Vagina (tissue), 2 donors: ENCODE data around the gene NYNRIN. TPM values are rescaled to one million over a fixed set of nuclear protein-coding genes. Genes with fewer than 3 reads are reported as not detected.

ENCODE experiments used
- DNase-seq, 2 donors: peaks; one replicate each; pipeline ENCODE4 v3.0.0-alpha.2; 2017; ENCODE audit errors: extremely low spot score in 2 of 2
- H3K27ac ChIP-seq: fragments of 200-600 bp; sonication (generic); one replicate; pipeline ENCODE4 v1.5.1; 2019
- H3K27me3 ChIP-seq: fragments of 200-600 bp; sonication (generic); one replicate; pipeline ENCODE4 v1.5.1; 2019
- H3K36me3 ChIP-seq, 2 donors: fragments of 200-600 bp; sonication (generic); one replicate each; pipeline ENCODE4 v1.5.1; 2017 to 2019
- H3K4me1 ChIP-seq: fragments of 200-600 bp; sonication (generic); one replicate; pipeline ENCODE4 v1.5.1; 2019
- H3K4me3 ChIP-seq, 2 donors: fragments of 200-600 bp; sonication (generic); 1 replicate in 1 of 2; 2 replicates in 1 of 2; pipeline ENCODE4 v1.5.1; 2016 to 2019
- H3K9me3 ChIP-seq: fragments of 200-600 bp; sonication (generic); one replicate; pipeline ENCODE4 v1.5.1; 2019
- CTCF ChIP-seq, 3 experiments: fragments of 450-650 bp in 2 of 3; fragments of 200-600 bp in 1 of 3; sonication (generic) in 1 of 3; IDR thresholded peaks; one replicate each; pipeline ENCODE4 v1.5.1; 2017 to 2019; ENCODE audit warnings: antibody characterized with exemption in 3 of 3, mild to moderate bottlenecking in 2 of 3, moderate library complexity in 2 of 3
- POLR2A ChIP-seq, 2 donors: fragments of 450-650 bp; IDR thresholded peaks; one replicate each; pipeline ENCODE4 v1.6.1; 2017; ENCODE audit warnings: antibody characterized with exemption in 2 of 2, mild to moderate bottlenecking in 2 of 2, moderate library complexity in 2 of 2
- POLR2AphosphoS5 ChIP-seq, 2 donors: sonication (generic); formaldehyde crosslinking; IDR thresholded peaks; one replicate each; pipeline ENCODE4 v1.9.0; 2017; ENCODE audit warnings: antibody characterized with exemption in 2 of 2, mild to moderate bottlenecking in 2 of 2, low read depth in 1 of 2; ENCODE audit not compliant: insufficient read depth in 1 of 2
- intact Hi-C: fragments of 100-400 bp; cut with DNase I; formaldehyde crosslinking; loops from one replicate; pipeline ENCODE4 v1.15.1; 2023
- total RNA-seq: library from RNA; depleted of rRNA; stranded (reverse); fragments of >200 nt; gene quantifications from one replicate; pipeline ENCODE4 v1.2.3, GENCODE V29; 2016

NYNRIN gene
- total RNA-seq, 1 donor from 2014 or later: 14.7 TPM

DNA sequence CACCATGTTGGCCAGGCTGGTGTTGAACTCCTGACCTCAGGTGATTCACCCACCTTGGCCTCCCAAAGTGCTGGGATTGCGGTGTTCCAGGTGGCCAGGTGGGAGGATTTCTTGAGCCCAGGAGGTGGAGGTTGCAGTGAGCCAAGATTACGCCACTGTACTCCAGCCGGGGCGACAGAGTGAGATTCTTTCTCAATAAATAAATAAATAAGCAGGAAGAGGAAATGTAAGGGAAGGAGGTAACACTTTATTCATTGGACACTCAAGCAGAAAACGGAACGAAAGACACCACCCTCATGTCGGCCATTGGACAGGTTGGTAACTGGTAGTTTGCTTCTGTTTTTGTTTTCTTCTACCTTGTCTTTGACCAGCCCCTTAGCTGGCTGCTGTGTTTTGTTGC lies 43.8 kb upstream of the NYNRIN start:
- H3K27ac ChIP-seq: peak overlapping the region; percentile 81
- H3K36me3 ChIP-seq: no peaks in the 10 kb centered on the region
- no peaks in the 10 kb centered on the region for H3K27me3 ChIP-seq
- H3K4me3 ChIP-seq: no peak overlapping the region
- no peak for DNase-seq
- H3K4me1 ChIP-seq: no peaks in the 10 kb centered on the region
- TF ChIP-seq CTCF (IDR thresholded peaks at IDR 0.05): no peak
- TF ChIP-seq POLR2A (IDR thresholded peaks at IDR 0.05): no peak
- no peak for TF ChIP-seq POLR2AphosphoS5 (IDR thresholded peaks at IDR 0.05; ENCODE audit: insufficient read depth in 1 of 2, low read depth in 1 of 2)
- H3K9me3 ChIP-seq: no peaks in the 10 kb centered on the region
- intact Hi-C loops: no loop called here

DNA sequence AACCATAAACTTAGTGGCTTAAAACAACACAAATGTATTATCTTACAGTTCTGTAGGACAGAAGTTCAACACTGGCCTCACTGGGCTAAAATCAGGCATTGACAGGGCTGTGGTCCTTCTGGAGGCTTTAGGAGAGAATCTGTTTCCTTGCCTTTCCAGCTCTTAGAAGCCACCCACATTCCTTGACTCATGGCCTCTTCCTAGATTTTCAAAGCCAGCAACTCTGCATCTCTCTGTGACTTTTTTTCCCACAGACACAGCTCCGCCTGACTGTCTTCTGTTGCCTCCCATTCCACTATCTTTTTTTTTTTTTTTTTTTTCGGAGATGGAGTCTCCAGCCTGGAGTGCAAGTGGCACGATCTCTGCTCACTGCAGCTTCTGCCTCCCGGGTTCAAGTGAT lies 42.6 kb upstream of the NYNRIN start:
- DNase-seq: no peak
- intact Hi-C loops: no loop called here
- TF ChIP-seq POLR2AphosphoS5 (IDR thresholded peaks at IDR 0.05; ENCODE audit: insufficient read depth in 1 of 2, low read depth in 1 of 2): no peak
- TF ChIP-seq CTCF (IDR thresholded peaks at IDR 0.05): no peak
- TF ChIP-seq POLR2A (IDR thresholded peaks at IDR 0.05): no peak
- no peaks in the 10 kb centered on the region for H3K36me3 ChIP-seq
- no peak overlapping the region for H3K27ac ChIP-seq
- no peaks in the 10 kb centered on the region for H3K9me3 ChIP-seq
- no peak overlapping the region for H3K4me3 ChIP-seq
- no peaks in the 10 kb centered on the region for H3K4me1 ChIP-seq
- H3K27me3 ChIP-seq: no peaks in the 10 kb centered on the region

- Histone ChIP-seq H3K27me3 (no peaks in the 10 kb centered on the region), H3K9me3 (no peaks in the 10 kb centered on the region), H3K27ac (no peak overlapping the region), H3K36me3 (no peaks in the 10 kb centered on the region), H3K4me1 (peaks cover 2% of the 10 kb centered on the region), H3K4me3 (no peak overlapping the region)
- intact Hi-C loops: no loop called here
- TF ChIP-seq POLR2A (IDR thresholded peaks at IDR 0.05): no peak
- TF ChIP-seq CTCF (IDR thresholded peaks at IDR 0.05): no peak
- no peak for TF ChIP-seq POLR2AphosphoS5 (IDR thresholded peaks at IDR 0.05; ENCODE audit: insufficient read depth in 1 of 2, low read depth in 1 of 2)
- no peak for DNase-seq
These were observed 38.5 kb upstream of the NYNRIN start for GRCh38 chr14:24360281-24360680.

- intact Hi-C loops: no loop called here
- H3K4me1 ChIP-seq: peaks cover 10% of the 10 kb centered on the region
- no peak overlapping the region for H3K27ac ChIP-seq
- H3K4me3 ChIP-seq: no peak overlapping the region
- no peaks in the 10 kb centered on the region for H3K27me3 ChIP-seq
- H3K9me3 ChIP-seq: no peaks in the 10 kb centered on the region
- TF ChIP-seq POLR2AphosphoS5 (IDR thresholded peaks at IDR 0.05; ENCODE audit: insufficient read depth in 1 of 2, low read depth in 1 of 2) (no peak), POLR2A (IDR thresholded peaks at IDR 0.05) (no peak), CTCF (IDR thresholded peaks at IDR 0.05) (no peak)
- no peak for DNase-seq
- H3K36me3 ChIP-seq: no peaks in the 10 kb centered on the region
These were observed 37.5 kb upstream of the NYNRIN start for GRCh38 chr14:24361326-24361725.

DNA sequence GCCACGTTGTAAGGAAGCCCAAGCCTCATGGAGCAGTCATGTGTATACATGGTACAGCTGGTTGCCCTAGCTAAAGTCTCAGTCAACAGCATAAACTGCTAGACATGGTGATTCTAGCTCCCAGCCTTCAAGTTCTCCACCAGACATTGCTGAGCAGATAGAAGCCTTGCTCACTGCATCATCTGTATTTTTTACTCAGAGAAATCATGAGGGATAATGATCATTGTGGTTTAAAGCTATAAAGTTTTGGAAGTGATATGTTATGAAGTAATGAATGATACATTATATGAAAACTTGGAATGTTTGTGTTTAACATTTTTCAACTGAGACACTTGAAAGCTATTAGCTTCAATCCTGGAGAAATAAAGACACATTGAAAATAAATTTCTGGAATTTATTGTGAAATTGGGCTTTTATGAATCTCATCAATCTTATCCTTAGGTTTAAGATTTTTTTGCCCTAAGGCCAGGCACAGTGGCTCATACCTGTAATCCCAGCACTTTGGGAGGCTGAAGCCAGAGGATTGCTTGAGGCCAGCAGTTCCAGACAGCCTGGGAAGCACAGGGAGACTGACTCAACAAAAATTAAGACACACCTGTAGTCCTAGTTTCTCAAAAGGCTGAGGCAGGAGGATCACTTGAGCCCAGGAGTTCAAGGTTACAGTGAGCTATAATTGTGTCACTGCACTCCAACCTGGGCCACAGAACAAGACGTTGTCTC lies 36.4 kb upstream of the NYNRIN start:
- DNase-seq: no peak
- no peak overlapping the region for H3K4me3 ChIP-seq
- H3K27me3 ChIP-seq: no peaks in the 10 kb centered on the region
- no peak overlapping the region for H3K27ac ChIP-seq
- TF ChIP-seq POLR2A (IDR thresholded peaks at IDR 0.05) (no peak), POLR2AphosphoS5 (IDR thresholded peaks at IDR 0.05; ENCODE audit: insufficient read depth in 1 of 2, low read depth in 1 of 2) (no peak), CTCF (IDR thresholded peaks at IDR 0.05) (no peak)
- H3K9me3 ChIP-seq: no peaks in the 10 kb centered on the region
- peaks cover 18% of the 10 kb centered on the region for H3K4me1 ChIP-seq
- no peaks in the 10 kb centered on the region for H3K36me3 ChIP-seq
- intact Hi-C loops: no loop called here
